Effector CD4-positive, alpha-beta T cell (primary cell): Measurements from ENCODE around the gene TTLL8.

Experiments
- DNase-seq: peaks from one replicate; pipeline ENCODE4 v3.0.0-alpha.2; 2020

The TTLL8 gene

DNA sequence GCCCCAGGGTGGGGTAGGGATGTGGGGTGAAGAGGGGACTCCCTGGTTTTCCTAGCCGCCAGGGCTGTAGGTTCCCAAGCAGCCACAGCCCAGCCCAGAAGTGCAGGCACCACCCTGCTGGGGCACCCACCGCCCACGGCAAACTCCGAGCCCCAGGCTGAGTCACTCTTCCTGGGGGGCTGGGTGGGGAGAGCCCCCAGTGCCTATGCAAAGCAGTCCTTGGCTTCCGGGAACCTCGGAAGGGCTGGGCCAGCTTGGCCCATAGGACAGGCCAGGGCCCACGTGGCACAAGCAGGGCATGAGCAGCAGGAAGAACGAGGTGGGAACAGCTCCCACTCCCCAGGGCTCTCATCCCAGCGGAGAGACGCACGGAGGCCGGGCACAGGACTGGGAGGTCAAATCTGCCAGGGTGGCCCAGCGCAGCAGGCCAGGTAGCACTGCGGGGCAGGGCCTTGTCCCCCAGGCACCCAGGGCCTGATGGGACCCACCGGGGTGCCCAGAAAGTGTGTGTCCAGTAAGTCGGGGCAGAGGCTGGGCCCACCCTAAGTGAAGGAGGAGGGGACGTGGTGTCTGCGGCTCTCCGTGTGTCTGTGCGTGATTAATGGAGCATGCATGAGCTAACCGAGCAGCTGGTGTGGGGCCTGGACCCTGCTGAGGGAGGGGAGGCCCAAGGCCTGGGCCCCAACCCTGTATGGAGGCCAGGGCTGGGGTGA, 41.0 kb downstream of the TTLL8 start:
- DNase-seq = peak; percentile 48

GRCh38 chr22:50016308-50016987, 41.6 kb downstream of the TTLL8 start:
- no peak for DNase-seq

- no peak for DNase-seq
Measured at GRCh38 chr22:50015451-50016307, 42.4 kb downstream of the TTLL8 start.

- DNase-seq = no peak
Measured at GRCh38 chr22:50014655-50015401, 43.3 kb downstream of the TTLL8 start.

DNA sequence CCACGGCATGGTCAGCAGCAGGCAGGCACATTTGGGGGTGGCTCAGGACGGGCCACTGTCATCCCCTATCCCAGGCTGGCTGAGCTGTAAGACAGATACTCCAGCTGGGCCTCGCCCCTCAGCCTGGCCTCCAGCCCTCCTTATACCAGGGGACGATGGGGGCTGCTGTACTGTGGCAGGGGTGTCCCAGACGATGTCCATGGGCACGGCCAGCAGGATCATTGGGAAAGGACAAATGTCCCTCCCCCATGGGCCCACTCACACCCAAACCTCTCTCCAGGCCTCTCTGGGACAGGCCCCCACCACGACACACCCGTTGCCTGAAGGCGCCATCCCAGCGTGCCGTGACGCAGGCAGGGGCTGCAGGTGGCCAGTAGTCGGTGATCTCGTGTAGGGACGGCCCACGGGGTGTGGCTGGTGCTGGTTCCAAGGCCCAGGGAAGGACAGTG, 44.0 kb downstream of the TTLL8 start:
- DNase-seq = no peak

DNA sequence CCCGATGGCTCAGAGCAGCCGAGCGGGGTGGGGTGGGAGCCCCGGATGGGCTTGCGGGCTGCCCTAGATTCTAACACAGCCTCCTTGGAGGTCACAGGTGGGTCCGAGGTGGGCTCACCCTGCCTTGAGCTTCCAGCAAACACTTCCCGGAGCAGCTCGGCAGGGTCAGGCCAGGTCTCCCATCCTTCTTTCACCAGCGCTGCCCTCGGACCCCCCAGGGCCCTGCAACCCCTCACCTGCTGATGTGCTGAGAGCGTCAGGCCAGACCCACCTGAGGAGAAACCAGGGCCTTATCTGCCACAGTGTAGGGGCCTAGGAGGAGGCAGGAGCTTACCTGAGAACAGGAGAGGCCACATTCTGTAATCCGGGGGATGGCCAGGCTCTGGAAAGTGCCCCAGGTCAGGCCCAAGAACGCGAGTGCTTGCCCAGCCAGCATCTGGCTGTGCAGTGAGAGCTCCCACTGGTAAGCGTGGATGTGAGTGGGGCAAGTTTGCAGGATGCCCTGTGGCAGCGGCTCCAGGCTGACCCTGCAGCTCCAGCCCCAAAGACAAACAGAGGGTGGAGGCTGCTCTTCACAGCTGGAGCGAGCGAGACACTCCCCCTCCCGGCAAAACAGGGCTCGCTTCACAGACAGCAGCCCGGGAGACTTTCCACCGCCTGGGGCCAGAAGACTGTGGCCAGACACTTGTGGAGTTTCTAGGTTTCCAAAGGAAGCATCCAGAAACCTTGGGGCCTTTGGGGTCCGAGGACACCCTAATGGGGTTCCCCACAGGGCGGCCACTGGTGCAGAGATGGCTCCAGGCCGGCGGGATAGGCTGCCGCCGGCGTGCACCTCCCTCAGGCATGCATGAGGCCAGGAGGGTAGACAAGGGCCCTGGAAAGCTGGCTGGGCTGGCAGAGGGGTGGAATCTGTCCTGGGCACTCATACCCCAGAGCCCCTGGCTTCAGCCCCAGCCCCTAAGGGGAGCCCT, 45.6 kb downstream of the TTLL8 start, which contains the start of gene IL17REL:
Gene IL17REL, minus strand, starts transcription at position 555 of the 971 bp plus-strand sequence. Its CDS starts 119 bp downstream, at position 436.
- no peak for DNase-seq

DNA sequence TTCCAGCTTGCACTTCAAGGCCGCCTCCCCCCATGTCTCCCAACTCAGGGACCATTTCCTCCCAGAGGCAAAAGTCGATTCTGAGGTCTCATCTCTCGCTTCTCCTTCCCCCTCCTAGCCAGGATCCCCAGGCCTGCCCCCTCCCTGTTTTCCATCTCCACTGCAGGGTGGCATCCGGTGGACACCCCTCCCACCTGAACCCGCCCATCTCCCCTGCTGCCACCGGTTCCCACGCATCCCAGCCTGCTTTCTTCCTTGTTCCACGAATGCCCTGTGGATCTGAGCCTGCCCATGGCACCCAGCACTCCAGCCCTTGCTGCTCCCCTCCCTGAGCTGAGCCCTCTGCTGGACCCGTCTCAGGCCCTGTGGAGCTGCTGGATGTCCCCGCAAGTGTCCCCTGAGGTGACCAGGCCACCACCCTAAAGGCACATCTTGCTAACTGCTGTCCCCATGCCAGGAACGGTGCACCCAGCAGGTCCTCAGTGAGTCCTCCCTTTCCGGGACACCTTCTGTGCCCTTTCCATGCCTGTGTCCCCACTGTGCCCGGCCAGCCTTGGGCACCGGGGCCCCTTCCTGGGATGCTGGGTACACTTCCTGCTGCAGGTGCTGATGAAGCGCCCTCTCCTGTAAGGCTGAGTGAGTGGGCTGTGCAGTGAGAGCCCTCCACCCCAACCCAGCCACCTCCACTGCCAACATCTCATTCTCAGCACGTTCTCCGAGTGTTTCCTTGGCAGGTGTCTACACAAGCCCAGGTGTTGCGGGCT, 46.5 kb downstream of the TTLL8 start:
- DNase-seq = no peak

GRCh38 chr22:50010676-50011446, 47.2 kb downstream of the TTLL8 start:
- peak; percentile 68 for DNase-seq

- DNase-seq = no peak
Measured at GRCh38 chr22:50009765-50010675, 48.1 kb downstream of the TTLL8 start.

DNA sequence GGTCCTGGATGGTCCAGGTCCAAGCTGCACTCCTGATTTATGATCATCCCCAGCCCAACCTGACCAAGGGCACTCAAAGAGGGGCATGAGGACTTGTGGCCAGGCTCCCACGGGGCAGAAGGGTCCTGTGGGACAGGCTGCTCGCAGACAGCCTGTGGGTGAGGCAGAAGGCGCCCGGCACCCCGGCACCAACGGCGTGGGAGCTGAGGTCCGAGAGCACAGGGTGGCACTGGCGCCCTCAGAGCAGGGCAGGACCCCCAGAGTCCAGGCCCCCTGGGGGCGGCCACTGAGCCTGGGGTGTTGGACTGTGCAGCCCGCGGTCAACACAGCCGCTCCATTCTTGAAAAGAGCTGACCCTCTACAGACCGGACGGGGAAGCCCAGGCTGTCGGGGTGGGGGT, 48.8 kb downstream of the TTLL8 start:
- DNase-seq = no peak

GRCh38 chr22:50008151-50009040, 49.7 kb downstream of the TTLL8 start:
- DNase-seq = no peak

DNA sequence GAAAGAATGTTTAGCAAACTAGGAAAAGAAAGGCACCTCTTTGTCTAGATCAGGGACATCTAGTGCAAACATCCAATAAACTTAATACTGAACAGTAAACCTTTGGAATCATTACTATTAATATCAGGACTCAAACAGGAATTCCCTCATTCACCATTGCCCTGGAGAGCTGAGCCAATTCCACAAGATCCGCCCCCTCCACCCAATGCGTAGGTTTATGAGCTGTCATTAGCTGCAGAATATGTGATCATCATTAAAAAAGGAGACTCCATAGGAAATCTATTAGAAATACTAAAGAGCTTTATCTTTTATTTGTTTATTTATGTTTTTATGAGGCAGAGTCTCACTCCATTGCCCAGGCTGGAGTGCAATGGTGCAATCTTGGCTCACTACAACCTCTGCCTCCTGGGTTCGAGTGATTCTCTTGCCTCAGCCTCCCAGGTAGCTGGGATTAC, 51.0 kb downstream of the TTLL8 start:
- no peak for DNase-seq

DNA sequence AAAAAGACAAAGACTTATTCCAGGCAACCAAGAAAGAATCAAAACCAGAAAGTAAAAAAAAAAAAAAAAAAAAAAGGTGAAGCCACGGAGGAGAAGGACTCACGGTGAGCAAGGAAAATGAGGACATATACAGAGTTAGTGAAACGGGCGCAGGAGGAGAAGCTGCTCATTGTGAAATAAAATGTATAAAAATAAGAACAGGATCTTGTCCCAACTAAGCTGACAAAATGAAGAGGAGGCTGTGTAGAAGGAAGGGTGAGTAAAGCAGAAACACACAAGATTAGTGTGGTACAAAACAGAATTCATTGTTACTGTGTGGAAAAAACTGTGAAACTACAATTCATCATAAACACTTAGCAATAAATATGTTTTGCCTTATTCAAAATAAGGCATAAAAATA, 53.2 kb downstream of the TTLL8 start:
- DNase-seq = no peak

GRCh38 chr22:50002791-50003190, 55.3 kb downstream of the TTLL8 start:
- no peak for DNase-seq

DNA sequence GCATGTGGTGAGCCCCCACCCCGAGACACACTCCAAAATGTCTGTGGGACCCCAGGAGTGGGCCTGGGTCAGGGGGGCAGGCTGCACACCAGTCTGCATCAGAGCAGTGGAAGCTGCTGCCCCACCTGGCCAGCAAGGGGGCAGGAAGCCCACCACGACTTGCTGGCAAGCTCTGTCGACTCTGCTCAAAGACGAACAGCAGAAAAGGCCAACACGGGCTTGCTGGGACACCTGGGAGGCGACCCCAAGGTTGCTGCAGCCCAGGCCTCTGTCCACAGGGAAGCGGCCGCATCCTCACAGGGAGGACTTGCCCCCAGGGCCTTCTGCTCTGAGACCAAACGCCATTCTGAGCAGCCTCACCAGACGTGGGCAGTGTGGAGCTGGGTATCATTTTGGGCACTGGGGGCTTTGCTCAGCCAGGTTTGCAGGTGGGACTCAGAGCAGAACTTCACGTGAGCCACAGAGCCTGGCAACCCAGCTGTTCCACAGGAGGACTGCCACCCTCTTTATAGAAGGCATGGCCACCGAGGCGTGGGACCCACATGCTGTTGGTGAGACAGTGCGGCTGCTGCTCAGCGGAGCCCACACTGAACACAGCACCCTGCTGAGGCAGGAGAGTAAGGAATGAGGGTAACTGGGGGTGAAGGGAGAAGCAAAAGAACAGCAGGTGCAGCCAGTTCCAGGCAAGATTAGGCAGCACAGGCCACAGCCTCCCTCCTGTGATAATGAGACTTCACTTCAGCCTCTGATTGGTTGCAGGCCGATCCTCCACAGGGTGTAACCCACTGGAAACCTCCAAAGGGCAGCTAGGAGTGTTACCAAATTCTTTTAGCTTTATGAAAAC, 56.5 kb downstream of the TTLL8 start:
- DNase-seq = no peak

DNA sequence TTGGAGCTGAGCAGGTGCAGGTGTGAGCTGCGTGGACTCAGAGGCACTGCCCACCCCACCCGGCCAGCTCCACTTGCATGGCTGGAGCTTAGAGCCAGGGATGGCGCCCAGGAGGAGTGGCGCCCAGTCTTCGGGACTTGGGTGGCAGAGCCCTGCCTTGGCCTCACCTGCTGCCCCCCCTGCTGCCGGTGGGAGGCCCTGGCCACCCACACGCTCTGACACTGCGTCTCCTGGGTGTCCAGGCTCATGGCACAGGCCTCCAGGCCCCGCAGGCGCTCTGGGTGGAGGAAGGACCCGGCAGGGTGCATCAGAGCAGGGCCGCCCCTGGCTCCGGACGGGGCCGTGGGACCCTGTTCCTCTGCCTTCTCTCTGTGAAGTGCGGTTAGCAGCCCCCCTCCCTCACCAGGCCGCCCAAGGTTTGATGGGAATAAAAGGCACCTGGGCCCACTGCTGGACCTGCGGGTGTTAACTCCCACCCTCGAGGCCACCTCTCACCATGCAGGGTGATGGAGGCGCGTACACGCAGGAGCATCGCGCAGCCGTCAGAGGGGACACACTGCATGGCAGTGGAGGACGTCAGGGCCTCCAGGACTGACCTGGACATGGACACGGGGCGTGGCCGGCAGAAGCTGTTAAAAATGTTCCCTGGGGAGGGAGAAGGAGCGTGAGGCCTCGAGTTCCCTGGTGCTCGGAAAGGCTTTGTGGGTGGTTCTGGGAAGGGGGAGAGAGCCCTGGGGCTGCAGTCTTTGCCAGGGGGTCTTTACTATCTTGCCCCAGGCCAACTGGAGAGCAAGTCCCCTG, 57.3 kb downstream of the TTLL8 start:
- DNase-seq = no peak
